PFSK-1 (cell line): ENCODE measurements around the gene TCTN1.

ENCODE experiments used
- FOXP2 ChIP-seq: optimal IDR thresholded peaks from 2 replicates; pipeline ENCODE3; 2011; ENCODE audit warnings: borderline replicate concordance, control low read depth, inconsistent platforms; ENCODE audit not compliant: insufficient read depth; ENCODE audit errors: extremely low read length, extremely low read depth
- POLR2AphosphoS5 ChIP-seq: IDR thresholded peaks from 2 replicates; pipeline ENCODE4 v1.6.1; 2012; ENCODE audit warnings: low read depth, mild to moderate bottlenecking, control low read depth, low read length, moderate library complexity
- SIN3A ChIP-seq: IDR thresholded peaks from 2 replicates; pipeline ENCODE4 v1.6.1; 2012; ENCODE audit warnings: mild to moderate bottlenecking, low read length, moderate library complexity, borderline replicate concordance; ENCODE audit not compliant: insufficient read depth
- TAF1 ChIP-seq: IDR thresholded peaks from 2 replicates; pipeline ENCODE4 v1.6.1; 2012; ENCODE audit warnings: low read length, control low read depth, borderline replicate concordance; ENCODE audit not compliant: insufficient read depth
- TF ChIP-seq, protein P1 (sequence below), 2 experiments: IDR thresholded peaks; 2 replicates each; pipeline versions ENCODE4 v1.6.1 to v1.8.0; 2011 to 2012; ENCODE audit warnings: low read depth in 2 of 2, low read length in 2 of 2, control low read depth in 1 of 2, inconsistent platforms in 1 of 2, mild to moderate bottlenecking in 1 of 2, moderate library complexity in 1 of 2; ENCODE audit not compliant: insufficient read depth in 1 of 2

Gene TCTN1

DNA sequence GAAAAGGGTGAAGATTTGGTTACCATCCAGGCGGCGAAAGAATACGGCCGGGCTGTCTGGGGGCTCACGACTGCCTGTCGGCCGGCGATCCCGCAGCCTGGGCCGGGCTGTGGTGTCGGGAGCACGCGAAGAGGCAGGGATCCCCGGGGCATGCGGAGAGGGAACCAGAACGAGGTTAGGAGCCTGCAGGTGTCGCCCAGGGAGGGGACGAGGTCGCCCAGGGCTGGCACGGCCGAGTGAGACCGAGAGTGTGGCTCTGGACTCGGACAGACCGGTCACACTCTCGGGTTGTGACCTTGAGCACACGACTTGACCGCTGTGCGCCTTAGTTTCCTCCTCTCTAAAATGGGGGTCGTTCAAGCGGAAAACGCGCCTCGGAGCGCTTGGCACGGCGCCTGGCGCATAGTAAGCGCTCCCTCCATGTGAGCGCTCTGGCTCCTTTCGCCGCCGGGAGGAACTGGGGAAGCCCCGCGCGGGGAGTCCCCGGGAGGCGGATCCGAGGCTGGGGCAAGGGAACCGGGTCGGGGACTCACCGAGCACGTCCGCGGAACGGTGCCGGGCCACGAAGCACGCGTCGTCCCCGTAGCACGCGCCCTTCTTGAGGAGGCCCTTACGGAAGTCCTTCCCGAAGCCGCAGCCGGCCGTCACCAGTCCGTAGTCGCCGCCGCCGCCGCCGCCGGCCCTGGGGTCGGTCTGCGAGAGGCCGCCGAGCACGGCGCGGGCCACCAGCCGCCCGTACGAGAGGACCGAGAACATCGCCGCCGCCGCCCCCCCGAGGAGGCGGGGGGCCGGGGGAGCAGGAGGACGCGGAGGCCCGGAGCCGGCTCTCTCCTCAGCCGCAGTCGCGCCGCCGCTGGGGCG, 31.4 kb upstream of the TCTN1 start:
- TF ChIP-seq POLR2AphosphoS5: no peak
- TF ChIP-seq FOXP2: no peak
- no peak for TF ChIP-seq SIN3A
- TF ChIP-seq, protein P1, sequence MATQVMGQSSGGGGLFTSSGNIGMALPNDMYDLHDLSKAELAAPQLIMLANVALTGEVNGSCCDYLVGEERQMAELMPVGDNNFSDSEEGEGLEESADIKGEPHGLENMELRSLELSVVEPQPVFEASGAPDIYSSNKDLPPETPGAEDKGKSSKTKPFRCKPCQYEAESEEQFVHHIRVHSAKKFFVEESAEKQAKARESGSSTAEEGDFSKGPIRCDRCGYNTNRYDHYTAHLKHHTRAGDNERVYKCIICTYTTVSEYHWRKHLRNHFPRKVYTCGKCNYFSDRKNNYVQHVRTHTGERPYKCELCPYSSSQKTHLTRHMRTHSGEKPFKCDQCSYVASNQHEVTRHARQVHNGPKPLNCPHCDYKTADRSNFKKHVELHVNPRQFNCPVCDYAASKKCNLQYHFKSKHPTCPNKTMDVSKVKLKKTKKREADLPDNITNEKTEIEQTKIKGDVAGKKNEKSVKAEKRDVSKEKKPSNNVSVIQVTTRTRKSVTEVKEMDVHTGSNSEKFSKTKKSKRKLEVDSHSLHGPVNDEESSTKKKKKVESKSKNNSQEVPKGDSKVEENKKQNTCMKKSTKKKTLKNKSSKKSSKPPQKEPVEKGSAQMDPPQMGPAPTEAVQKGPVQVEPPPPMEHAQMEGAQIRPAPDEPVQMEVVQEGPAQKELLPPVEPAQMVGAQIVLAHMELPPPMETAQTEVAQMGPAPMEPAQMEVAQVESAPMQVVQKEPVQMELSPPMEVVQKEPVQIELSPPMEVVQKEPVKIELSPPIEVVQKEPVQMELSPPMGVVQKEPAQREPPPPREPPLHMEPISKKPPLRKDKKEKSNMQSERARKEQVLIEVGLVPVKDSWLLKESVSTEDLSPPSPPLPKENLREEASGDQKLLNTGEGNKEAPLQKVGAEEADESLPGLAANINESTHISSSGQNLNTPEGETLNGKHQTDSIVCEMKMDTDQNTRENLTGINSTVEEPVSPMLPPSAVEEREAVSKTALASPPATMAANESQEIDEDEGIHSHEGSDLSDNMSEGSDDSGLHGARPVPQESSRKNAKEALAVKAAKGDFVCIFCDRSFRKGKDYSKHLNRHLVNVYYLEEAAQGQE (IDR thresholded peaks at IDR 0.05; ENCODE audit: insufficient read depth in 1 of 2, low read depth in 2 of 2, low read length in 2 of 2): no peak
- no peak for TF ChIP-seq TAF1

DNA sequence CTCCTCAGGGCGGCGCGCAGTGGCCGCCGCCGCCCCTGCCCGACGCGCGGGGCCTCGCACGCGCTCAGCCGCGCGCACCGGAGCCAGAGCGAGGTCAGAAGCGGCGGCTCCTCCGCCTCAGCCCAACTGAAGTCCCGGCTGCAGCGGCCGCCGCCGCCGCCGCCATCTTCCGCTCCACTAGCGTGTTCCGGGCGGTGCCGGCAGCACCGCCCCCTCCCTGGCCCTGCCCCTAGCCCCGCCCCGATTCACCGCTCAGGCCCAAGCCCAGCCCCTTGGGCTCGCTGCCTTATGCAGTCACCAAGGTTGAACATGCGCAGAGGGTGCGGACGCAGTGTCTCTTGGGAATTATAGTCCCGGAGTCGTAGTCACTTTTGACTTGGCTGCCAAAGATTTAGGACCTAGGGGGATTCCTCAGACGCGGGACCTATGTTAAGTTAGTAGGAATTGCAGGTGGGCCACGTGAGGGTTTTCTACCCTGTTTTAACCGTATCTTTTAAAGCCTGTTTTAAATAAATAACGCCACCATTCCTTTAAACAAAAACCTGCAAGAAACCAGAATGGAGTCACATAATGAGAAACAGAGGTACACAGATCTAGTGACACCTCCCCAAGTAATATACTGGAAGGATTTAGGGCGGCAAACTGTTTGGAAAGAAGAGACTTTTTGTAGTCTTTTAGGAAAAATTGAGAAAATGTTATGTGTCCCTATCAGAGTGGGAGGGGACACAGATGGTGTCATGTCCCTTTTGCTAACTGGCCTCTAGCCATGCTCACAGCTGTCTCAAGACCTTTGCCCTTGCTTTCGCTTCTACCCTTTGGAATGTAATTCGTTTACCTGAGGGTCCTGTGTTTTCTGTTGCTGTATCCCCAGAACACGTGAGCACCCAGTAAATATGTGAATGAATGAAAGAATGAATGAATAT, 30.5 kb upstream of the TCTN1 start, which contains the start of gene PPTC7:
PPTC7 (minus strand) TSS at position 182 of the 923 bp plus-strand sequence. CDS start 287 bp downstream, outside the sequence.
- TF ChIP-seq SIN3A: 0 out of 2 replicates have a peak, but pooled peaks have one; percentile 48
- peak; percentile 36 for TF ChIP-seq FOXP2
- TF ChIP-seq, protein P1 (IDR thresholded peaks at IDR 0.05; ENCODE audit: insufficient read depth in 1 of 2, low read depth in 2 of 2, low read length in 2 of 2): 0 out of 4 replicates have a peak, but pooled peaks of 1 of the 2 experiments have one; percentile 6
- TF ChIP-seq POLR2AphosphoS5: peak; percentile 73
- TF ChIP-seq TAF1: peak; percentile 82

DNA sequence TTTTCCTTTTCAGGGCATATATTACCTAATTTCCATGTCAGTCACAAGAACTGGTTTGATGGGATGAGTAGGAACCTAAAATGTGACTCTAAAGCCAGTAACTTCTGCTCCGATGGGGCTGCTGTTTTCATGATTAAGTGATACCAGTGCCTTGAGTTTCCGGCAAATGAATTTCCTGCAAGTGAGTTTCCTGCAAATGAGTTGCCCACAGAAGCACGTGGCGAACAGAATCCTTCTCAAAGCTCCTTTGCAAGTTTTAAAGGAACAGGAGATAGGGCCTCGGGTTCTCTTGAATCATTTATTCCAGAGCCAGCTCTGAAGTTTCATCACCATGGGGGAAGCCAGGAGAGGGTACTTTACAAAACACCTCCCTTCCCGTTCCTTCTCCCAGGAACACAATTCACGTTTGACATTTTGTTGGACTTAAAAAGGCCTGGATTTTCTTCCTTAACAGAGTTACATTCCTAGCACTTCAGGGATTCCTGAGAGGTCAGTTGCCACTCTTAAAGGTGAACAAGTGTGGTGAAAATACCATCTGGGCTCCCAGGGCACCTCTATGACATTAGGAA, 28.6 kb upstream of the TCTN1 start:
- no peak for TF ChIP-seq POLR2AphosphoS5
- peak; percentile 16; the same call in 1 of the 2 replicates for TF ChIP-seq TAF1
- TF ChIP-seq, protein P1 (IDR thresholded peaks at IDR 0.05; ENCODE audit: insufficient read depth in 1 of 2, low read depth in 2 of 2, low read length in 2 of 2): no peak; a peak in 1 of 4 replicates
- no peak for TF ChIP-seq SIN3A
- no peak for TF ChIP-seq FOXP2

DNA sequence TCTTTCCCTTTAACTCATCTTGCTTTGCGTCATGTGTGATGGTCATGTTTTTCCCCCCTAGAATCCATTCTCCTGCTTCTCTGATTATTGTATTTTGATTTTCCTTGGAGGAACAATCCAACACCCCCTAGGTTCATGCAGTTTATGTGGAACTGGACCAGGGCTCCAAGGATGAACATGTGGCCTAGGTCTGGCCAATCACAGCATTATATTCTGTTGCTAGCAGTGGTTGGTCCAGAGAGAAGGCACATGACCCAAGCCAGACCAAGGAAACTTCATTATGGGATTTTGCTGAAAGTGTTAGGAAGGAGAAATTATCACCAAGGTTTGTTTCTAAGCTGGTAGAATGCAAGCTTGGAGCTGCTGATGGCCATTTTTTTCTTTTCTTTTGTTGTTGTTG, 23.9 kb upstream of the TCTN1 start:
- TF ChIP-seq, protein P1 (IDR thresholded peaks at IDR 0.05; ENCODE audit: insufficient read depth in 1 of 2, low read depth in 2 of 2, low read length in 2 of 2): no peak
- TF ChIP-seq FOXP2 (no peak), SIN3A (no peak), TAF1 (no peak), POLR2AphosphoS5 (no peak)
